Fibroblast of gingiva (primary cell): ENCODE data around the gene RUNX2.

Source experiments
- DNase-seq: peaks from one replicate; pipeline ENCODE4 v3.0.0-alpha.2; 2011; ENCODE audit warnings: low read depth

RUNX2 gene

GRCh38 chr6:45411959-45412358 lies 83.8 kb downstream of the RUNX2 start:
- DNase-seq, result no peak

- no peak for DNase-seq
These were observed 87.2 kb downstream of the RUNX2 start for GRCh38 chr6:45415315-45415714.

GRCh38 chr6:45415788-45416518 lies 87.8 kb downstream of the RUNX2 start:
- no peak for DNase-seq

DNA sequence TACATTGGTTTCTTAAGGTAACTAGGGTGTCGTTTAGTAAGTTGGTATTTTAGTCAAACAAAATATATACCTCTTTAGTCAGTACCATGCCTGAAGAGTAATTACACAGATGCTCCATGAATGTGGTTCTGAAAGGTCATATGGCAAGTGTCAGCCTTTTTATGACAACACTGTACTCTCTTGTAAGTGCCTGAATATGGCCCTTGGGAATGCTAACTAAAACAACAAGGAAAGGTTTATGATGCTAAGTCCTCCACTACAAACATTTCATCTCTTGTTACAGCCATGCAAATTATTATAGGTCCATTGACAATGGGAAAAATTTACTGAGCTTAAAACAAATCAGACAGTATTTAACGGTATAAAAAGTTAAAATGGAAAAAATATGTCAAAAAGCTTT lies 88.6 kb downstream of the RUNX2 start:
- no peak for DNase-seq

GRCh38 chr6:45417436-45417835 lies 89.3 kb downstream of the RUNX2 start:
- no peak for DNase-seq

GRCh38 chr6:45419571-45420082 lies 91.5 kb downstream of the RUNX2 start:
- DNase-seq, result peak; percentile 58

DNA sequence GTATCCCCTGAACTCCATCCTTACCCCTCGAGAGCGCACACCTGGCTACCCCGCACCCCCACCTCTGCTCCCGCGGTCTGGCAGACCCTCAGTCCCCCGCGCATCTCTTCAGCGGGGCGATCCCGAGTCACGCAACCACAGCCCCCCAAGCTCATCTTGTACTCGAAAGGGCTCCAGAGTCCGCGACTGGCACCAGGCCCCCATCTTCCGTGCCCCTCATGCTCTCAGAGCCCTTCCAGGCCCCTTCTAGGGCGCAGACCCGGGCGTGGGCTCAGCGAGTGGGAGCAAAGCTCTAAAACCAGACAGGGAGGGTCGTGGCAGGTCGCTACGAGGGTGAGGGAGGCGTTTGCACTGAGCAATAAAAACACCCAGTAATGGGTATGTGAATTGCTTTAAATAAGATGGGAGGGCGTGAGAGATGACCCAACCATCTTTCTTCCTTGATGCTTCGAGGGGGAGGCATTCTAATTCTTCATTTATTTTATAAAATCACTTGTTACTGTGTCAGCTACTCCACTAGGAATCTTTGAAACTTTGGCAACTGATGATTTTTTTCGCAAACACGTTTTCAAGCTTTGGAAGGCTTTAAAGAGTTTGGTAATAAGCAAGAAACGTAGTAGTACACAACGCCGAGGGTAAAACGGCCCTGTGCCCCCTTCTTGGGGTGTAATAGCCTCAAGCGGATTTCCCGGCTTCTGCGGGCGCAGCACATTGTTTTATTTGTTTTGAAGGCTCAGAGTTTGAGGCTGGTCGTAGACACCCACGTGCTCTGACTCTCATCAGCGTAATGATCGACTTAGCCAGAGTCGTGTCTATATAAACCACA lies 92.2 kb downstream of the RUNX2 start:
- peak; percentile 45 for DNase-seq

DNA sequence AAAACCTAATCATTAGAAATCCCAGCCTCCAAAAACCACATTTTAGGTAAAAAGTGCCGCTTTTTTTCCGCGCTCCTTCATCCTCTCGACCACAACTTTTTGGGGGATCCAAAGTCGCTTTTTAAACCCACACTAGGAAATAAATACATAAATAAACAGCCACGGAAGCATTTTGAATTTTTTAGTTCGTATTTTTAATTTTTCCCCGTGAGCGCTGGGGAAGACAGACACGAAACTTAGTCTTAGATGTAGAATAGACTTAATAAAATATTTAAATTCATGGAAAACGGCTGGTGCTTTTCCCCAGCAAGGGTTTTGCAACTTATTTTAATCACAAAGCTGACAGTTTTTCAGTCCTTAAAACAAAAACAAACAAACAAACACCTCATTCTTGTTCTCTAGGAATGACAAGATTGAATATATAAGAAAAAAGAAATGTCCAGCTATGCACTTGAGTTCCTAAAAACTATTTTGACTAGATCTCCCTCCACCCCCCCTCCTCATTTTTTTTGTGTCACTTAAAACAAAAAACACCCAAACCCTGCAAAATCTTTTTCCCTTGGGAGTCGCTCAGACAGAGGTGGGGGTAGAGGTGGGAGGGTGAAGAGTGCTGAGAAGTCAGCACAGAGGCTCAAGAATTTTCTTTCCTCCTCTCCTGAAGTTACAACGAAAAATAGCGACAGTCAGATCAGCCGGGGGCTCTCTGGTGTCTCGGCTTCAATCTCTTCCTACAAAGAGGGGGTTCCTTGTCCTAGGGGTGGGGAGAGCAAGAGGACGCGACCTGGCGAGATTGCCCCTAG lies 93.0 kb downstream of the RUNX2 start:
- DNase-seq, result no peak

DNA sequence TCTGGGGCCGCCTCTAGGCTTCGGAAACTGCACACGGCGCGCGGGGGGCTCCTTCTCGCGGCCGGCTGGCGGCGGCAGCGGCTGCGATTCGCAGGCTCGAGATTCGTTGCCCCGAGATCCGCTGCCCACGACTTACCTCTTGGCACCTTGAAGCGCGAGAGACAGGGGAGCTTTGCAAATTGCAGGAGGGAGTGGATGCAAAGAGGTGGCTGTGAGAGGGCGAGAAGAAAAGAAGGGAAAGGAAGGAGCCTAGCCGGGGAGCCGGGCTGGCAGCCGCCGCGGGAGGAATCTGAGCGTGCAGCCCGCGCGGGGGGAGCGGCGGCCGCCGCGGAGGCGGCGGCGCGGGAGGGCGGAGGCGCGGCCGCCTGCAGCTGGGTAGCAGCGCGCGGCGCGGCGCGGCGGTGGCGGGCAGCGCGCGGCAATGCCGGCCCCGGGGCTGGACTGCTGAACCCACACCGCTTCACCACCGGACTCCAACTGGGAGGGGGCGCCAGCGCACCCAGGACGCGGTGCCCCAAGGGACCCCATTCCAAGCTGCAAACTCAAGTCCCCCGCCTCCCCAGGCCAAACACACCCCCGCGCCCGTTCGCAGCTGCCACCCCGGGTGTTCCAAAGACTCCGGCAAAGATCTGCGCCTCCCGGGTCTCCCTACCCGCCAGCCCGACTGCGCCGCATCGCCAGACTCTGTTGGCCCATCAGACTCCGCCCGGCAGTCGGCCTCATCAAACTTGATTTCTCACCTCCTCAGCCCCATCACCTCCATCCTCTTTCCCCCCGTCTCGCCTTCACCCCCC lies 93.8 kb downstream of the RUNX2 start:
- peak; percentile 86 for DNase-seq

DNA sequence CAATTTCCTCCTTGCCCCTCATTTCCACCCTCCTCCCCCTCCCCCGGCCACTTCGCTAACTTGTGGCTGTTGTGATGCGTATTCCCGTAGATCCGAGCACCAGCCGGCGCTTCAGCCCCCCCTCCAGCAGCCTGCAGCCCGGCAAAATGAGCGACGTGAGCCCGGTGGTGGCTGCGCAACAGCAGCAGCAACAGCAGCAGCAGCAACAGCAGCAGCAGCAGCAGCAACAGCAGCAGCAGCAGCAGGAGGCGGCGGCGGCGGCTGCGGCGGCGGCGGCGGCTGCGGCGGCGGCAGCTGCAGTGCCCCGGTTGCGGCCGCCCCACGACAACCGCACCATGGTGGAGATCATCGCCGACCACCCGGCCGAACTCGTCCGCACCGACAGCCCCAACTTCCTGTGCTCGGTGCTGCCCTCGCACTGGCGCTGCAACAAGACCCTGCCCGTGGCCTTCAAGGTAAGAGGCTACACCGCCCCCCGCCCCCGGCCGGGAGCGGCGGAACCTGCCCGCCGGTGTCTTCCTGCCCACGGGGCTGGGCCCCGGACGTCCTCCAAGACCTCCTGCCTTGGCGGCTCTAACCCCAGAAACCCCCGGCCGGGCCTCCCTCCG lies 94.5 kb downstream of the RUNX2 start:
- peak; percentile 64 for DNase-seq

- DNase-seq, result peak; percentile 48
These were observed 95.1 kb downstream of the RUNX2 start for GRCh38 chr6:45423111-45423823.

- DNase-seq, result peak; percentile 29
These were observed 95.8 kb downstream of the RUNX2 start for GRCh38 chr6:45423824-45424450.

- DNase-seq, result no peak
These were observed 96.3 kb downstream of the RUNX2 start for GRCh38 chr6:45424451-45424861.

DNA sequence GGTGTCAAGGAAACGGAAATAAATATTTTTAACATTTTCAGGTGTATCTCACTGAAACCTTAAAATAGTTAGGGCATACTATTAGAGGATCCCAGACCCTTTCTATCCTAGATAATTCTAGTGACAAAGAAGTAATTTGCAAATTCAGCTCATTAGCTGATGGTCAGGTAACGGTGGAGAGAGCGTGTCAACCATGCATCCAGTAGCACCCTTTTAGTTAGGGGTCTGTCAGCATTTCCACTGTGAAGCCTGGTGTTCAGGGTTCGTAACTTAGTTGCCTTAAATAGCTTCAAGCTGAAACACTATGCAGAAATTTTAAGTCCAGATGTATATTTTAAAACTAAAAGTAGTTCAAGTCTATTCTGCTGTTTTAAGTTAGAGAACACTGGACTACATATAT lies 98.1 kb downstream of the RUNX2 start:
- no peak for DNase-seq

DNA sequence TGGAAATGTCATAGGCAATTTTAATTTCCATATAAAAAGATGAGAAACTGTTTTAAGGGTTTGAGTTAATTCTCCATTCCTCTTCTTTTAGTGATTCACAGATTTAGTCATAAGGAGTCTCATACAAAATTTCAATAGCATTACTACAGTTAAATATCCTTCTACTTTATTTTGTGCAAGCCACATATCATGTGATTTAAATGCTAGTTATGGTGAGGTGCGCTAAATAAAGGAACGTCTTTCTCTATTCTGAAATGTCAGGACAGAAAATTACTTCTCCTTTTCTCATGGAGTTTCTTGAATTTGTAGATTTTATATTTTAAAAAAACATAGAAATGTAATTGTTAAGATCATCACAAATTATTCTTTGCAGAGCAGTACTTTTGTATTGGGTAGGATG lies 99.6 kb downstream of the RUNX2 start:
- DNase-seq, result no peak

DNA sequence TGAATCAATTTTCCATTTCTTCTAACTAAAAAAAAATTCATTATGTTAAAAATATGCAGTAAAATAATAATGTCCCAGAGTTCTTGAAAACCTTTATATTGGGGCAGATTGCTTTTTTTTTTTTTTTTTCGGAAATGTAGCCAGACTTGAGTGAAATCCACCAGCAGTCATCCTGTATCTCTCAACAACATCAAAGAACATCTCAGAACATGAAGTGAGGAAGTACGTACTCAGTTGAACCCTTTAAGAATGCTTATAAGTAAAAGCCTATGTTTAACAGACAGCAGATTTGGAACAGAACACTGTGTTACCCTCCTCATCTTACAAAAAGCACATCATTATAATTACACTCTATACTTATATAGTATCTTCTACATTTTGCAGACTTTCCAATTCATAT lies 100.6 kb downstream of the RUNX2 start:
- DNase-seq, result no peak

DNA sequence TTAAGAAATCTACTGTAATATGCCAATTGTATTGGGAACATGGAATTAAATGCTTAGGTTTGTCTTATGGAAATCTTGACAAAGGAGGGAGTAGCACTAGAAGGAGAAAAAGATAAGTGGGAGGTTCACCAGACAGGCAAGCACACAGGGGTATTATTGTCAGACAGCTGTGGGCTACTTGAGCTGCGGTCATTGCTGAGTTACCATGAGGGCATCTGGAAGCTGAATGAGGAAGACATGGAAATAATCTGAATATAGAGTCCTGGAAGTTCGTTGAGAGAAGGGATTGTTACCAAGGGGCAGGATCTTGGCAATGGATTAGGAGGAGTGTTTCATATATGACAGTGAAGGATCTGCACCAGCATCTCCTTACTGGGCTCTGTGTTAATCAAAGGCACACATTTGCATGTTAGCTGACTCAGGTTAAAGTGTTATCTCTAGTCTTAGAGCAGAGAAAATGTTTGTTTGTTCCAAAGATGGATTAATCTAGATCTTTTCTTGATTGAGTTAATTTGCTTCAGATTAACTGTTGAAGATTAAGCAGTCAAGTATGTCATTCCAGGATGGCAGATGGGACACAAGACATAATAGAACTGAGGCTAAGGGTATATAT lies 102.6 kb downstream of the RUNX2 start:
- no peak for DNase-seq

- DNase-seq, result no peak
These were observed 103.4 kb downstream of the RUNX2 start for GRCh38 chr6:45431317-45432065.

DNA sequence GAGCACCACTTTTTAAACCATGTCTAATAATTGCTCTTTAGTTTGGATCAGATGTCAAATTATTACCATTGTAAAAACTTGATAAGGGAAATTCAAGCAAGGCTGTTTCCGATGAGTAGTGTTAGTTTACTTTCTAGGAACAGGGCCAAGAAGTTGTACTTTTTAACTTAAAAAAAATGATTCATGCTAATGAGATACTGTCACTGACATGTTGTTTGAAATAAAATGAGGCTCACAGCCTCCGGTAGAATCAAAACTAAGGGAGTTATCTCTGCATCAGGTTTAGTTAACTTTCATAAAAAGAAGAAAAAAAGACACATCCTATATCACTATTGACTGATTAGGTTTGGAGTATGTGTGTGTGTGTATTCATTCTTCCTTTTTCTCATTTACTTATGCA lies 104.8 kb downstream of the RUNX2 start:
- peak; percentile 58 for DNase-seq
